Measurements from ENCODE around the gene SPATA16.
"Not testable (repeated sequence)": the region's sequence is repeated elsewhere in the genome, so short reads cannot be mapped to it uniquely, and the experiment has no call there.

The SPATA16 gene

DNA sequence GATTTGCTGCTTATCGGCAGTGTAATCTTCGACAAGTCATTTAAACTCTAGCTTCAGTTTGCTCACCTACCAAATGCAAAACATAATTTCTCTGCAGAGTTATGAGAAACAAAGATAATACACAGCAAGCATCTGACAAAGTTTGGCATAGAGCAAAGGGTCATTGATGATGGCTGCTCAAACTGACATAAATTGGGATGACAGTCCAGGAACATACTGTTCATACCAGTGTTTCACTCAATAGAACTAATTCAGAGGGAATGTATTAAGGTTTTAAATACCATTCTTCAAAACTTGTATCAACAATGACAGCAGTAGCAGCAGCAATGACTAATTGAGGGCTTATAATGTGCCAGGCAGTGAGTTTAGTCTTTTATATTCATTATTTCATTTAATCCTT, 137.6 kb downstream of the SPATA16 start:
- DNase-seq, result no peak

GRCh38 chr3:173001622-173002021, 139.4 kb downstream of the SPATA16 start:
- DNase-seq, result no peak

DNA sequence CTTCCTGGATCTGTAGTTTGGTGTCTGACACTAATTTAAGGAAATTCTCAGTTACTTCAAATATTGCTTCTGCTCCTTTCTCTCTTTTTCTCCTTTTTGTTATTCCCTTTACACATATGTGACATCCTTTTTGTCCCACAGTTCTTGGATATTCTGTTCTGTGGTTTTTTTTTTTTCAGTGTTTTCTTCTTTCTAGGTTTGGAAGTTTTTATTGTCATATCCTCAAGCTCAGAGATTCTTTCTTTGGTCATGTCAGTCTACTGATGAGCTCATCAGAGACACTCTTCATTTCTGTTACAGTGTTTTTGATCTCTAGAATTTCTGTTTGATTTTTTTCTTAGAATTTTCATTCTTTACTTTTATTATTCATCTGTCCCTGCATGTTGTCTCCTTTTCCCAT, 140.5 kb downstream of the SPATA16 start:
- no peak for DNase-seq

GRCh38 chr3:172993412-172993811, 147.6 kb downstream of the SPATA16 start:
- DNase-seq, result no peak

DNA sequence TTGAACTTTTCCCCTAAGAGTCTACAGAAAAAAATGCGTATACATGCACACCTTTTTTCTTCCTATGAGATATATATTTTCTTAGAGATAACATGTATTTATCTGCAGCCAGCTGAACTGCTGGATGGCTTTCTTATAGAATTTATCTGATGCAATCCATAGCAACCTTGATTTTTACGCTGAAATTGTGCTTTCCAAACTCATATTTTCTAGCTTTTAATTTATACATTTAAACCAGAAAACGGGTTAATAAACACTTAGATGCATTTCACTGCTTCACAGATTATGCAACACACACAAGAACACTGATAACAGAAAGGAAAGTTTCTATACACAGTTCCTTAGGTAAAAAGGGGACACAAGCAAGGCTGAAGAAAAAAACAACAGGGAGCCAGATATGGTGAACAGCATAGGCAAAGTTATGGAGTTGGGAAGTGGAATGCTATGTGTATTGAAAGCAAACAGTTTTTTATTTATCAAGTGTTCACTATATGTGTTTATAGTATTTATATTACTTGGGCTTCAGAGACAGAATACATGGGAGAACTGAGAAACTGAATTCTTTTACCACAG, 149.5 kb downstream of the SPATA16 start:
- DNase-seq, result no peak

DNA sequence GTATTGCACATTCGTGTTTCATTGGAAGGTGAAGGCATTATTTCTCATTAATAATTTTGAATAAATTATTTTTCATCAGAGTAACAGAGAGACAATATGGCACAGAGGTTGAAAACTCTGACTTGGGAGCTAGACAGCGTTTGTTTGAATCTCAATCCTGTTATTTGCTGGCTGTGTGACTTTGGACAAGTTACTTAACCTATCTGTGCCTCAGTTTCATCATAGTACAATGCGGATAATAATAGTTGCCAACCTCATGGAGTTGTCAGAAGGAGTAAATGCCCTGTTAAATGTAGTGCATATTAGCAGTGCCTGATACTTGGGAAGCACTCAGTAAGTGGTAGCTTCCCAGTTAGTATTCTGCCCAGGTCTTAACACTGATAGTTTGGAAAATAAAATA, 151.7 kb downstream of the SPATA16 start:
- no peak for DNase-seq

DNA sequence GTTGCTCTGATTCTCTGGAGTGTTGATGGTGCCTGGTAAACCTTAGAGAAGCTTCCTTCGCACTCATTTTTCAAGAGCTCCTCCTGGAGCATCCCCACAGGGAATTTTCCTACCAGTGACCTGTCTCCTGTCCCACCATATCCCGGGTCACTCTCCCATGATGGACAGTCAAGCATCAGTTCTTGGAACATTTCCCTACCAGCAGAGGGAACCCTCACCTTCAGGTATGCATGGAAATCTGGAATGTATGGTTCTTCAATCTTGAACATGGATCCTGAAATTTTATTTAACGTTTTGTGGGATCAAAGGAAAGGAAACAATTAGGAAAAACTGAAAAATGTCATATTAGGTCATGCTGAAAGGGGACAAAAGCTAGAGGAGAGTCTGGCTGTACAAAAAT, 153.8 kb downstream of the SPATA16 start:
- peak; percentile 12 for DNase-seq

DNA sequence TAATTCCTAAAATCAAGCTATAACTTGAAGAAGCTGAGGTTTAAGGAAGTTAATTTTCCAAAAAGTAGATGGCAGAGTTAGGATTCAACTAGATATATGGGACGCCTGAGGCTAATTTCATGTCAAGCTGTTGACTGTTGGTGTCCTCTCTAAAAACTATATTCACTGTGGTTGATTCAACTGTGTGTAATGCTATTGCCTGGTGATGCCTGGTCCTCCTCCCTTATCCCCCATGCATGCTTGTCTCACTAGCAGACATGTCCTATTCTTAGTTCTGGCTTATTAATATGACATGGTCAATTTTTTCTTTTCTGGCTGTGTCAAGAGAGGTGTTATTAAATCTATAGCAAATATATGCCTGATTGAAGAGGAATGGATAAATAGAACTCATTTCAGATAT, 156.1 kb downstream of the SPATA16 start:
- DNase-seq, result no peak

DNA sequence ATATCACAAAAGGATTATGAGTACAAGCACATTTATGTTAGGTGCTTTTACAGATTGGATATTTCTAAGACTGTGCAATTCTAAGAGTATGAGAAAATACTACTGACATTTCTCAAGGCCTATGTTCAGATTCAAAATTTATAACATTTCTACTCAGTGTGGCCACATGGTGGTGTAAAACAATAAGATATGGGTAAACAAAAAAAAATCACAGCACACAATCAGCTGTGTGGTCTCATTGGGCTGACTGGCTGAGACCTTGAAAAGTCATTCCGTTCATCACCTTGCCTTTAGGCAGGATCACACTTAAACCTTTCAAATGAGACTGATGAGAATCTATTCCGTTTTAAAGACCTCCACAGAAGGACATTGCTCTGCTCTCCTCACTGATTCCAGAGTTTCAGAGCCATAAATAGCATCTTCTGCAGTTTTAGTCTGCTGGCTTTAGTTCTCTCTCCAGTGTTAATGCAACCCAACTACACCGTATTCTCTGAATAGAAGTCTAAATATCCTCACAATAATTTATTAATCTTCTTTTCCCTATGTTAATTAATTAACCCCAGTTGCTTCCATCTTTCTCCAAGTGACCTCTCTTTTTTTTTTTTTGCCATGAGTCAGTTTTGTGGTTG, 158.2 kb downstream of the SPATA16 start:
- peak; percentile 27 for DNase-seq

DNA sequence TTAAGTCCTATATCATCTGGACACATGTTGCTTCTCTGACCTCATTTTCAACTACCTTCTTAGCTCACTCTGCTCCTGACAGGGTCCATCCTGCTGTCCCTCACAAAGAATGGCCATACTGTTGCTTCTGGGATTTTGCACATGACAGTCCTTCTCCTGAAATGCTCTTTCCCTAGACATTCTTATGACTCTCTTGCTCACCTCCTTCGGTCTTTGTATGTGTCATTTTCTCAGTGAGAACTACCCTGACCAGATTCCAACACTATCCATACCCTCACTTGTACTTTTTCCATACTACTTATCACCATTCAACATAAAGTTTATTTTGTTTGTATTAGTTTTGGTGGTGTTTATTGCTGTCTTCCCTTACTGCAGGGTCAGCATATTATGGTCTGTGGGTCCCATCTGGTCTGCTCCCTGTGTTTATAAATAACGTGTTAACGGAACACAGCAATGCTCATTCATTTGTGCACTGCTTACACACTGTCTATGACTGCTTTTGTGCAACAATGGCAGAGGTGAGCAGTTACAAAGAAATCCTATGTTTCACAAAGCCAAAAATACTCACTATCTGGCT, 159.5 kb downstream of the SPATA16 start:
- no peak for DNase-seq

DNA sequence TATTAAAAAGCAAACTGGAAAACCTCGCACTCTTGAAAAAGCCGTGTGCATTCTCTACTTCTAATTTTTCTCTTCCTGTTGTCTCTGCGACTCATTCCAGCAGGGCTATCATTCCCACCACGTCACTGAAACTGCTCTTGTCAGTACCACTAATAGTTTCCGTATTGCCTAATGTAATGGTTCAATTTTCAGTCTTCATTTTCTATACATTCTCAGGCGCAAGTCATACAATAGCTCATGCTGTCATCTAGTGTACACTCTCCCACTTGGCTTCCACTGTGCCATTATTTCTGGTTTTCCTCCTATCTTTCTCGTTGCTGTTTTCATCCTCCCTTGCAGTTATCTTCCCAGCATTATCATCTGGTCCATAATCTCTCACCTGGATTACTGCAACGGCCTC, 160.2 kb downstream of the SPATA16 start:
- DNase-seq, result no peak

DNA sequence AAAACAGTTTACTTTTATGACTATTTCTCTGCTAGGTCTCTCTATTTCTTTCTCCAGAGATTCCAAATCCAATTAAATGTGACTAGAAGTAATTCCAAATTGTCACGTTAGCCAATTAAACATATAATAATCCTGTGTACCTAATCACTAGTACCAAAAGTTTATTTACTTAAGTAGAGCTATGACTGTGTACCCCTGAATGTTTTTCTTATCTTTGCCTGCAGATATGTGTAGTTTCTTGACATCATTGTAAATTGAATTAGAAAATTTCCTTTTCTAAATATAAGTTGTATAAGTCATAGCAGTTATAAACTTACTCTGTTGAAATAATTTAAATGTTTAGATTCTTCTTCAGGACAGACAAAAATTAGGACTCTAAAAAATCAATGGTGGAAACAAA, 163.3 kb downstream of the SPATA16 start:
- no peak for DNase-seq

- DNase-seq, result no peak
These were observed 166.1 kb downstream of the SPATA16 start for GRCh38 chr3:172974969-172975368.

- DNase-seq, result no peak
These were observed 167.2 kb downstream of the SPATA16 start for GRCh38 chr3:172973799-172974198.

- DNase-seq, result no peak
These were observed 168.3 kb downstream of the SPATA16 start for GRCh38 chr3:172972717-172973116.

DNA sequence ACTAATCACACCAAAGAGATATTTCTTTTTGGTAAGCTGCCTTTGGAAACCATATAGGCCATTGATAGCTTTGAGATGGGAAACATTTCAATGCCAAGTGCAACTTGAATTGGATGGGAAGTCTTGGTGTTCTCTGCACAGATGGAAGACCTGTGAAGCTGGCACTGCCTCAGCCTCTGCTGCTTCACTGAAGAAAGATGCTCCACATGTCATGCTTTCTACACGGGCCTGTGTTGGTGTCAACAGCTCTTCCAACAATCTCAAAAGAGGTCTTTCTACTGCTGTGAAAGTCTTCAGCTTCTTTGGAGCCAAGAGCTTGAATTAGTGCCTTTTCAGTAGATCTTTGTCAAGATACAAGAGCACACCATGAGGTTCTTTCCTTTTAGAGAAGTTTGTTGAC, 169.0 kb downstream of the SPATA16 start:
- DNase-seq, result no peak

DNA sequence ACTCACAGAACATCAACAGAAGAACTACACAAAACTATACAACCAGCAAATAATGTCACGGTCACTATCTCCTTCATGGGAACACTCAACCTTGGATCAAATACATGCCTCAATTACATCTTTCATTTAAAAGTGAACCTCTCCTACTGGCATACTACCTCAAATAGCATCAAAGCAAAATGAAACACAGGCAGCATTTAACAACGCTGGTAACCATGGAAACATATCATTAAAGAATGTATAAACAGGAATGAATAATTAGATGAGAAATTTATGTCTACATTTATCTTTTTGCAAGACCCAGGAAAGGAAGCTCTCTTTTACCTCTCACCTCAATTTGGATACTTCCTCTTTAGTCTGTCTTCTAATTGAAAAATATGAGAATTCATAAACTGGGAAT, 172.4 kb downstream of the SPATA16 start:
- DNase-seq, result no peak

DNA sequence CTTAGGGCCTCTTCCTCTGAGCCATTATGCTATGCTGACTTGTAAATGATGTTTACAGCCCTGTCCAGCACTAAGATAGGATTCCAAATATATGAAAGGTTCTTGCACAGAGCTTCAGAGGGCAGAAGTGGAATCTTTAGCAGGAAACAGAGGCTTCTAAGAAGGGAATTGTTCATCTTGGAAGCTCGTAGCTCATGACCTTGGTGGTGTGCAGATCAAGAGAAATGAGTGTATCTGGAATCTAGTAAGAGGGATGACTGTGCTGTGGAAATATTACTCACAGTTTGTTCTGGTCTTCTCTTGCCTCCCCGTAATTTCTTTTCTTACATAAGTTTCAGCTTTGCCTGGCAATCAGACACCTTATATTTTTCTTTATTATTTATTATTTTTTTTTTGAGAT, 175.8 kb downstream of the SPATA16 start:
- DNase-seq, result no peak

- DNase-seq, result not testable (repeated sequence)
These were observed 180.3 kb downstream of the SPATA16 start for GRCh38 chr3:172960626-172961182.

GRCh38 chr3:172958565-172958964, 182.5 kb downstream of the SPATA16 start:
- no peak for DNase-seq

- no peak for DNase-seq
These were observed 187.5 kb downstream of the SPATA16 start for GRCh38 chr3:172953571-172953970.

DNA sequence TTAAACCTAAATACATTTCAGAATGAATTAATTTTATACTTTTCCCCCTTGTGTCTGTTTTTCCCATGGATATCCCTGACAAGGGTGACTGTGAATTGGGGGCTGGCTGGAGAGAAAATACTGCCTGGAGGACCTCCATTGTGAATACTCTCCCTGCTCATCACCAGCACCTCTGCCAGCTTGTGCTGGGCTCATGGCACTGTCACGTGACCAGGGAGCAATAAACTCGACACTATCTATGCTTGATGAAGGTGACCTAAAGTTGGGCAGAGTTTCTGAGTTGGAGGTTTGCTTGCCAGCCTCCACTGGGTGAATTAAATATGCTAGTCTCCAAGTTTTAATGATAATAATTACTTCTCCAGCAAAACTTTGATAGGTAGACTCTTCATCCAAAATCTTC, 189.5 kb downstream of the SPATA16 start:
- DNase-seq, result no peak

GRCh38 chr3:172946061-172946460, 195.0 kb downstream of the SPATA16 start:
- no peak for DNase-seq

- no peak for DNase-seq
These were observed 201.3 kb downstream of the SPATA16 start for GRCh38 chr3:172939651-172940293.
